B cell (primary cell): Measurements from ENCODE around the gene ULK4. TPM values are rescaled to one million over a fixed set of nuclear protein-coding genes. Genes with fewer than 3 reads are reported as not detected.

Experiments
- polyA plus RNA-seq: library from polyadenylated mRNA; depleted of rRNA; stranded (reverse); fragments of >200 nt; gene quantifications from 2 replicates; pipeline ENCODE4 v1.2.3, GENCODE V29; 2012
- small RNA-seq: library from RNA; depleted of rRNA; stranded (forward); fragments of <200 nt; gene quantifications from one replicate; pipeline ENCODE3, GENCODE V24; 2012; ENCODE audit warnings: low replicate concordance, low read depth; ENCODE audit not compliant: insufficient read length
- total RNA-seq, 2 donors: library from RNA; stranded (reverse); fragments of 120-200 nt in 1 of 2; gene quantifications; 1 replicate in 1 of 2; 2 replicates in 1 of 2; pipeline versions ENCODE4 v1.2.3 to v1.2.4, GENCODE V29; 2013 to 2022

ULK4 gene
- total and polyA plus RNA-seq, 2 donors (not counting 1 experiment from before 2014, with no cell fraction given): 5.2 to 33.7 TPM

Small RNA genes lying within 50 kb of the gene (small RNA-seq; reads per million reads assigned to genes)
- gene ATP6V0E1P2 (not detected), gene RF00019 (not detected), gene RF00096 (0.57 reads per million), gene RF00602 (not detected)

Other genes with a start within 250 kb of the ULK4 start
- 129 and 134 TPM in 2 replicates for gene TRAK1, start 129.3 kb upstream of the ULK4 start, total RNA-seq
- 66.0 and 71.3 TPM in 2 replicates for gene TRAK1, start 129.3 kb upstream of the ULK4 start, polyA plus RNA-seq